HepG2 (cell line): Measurements from ENCODE around the gene SH3GL1. TPM values are rescaled to one million over a fixed set of nuclear protein-coding genes. Genes with fewer than 3 reads are reported as not detected.
A peak's percentile ranks its signal among the peaks of the same experiment; 100 is the strongest.

ENCODE experiments used
- GPN1 ChIP-seq: sonication (generic); formaldehyde crosslinking; IDR thresholded peaks from 2 replicates; pipeline ENCODE4 v1.5.1; 2020; ENCODE audit warnings: missing genetic modification reagents, borderline replicate concordance
- HCFC1 ChIP-seq: fragments of 150-350 bp; IDR thresholded peaks from 2 replicates; pipeline ENCODE4 v1.6.1; 2014; ENCODE audit warnings: low read depth, low read length
- MEIS1 ChIP-seq: sonication (generic); formaldehyde crosslinking; IDR thresholded peaks from 2 replicates; pipeline ENCODE4 v1.9.0; 2021; ENCODE audit warnings: mild to moderate bottlenecking, missing genetic modification reagents, moderate library complexity, borderline replicate concordance
- MTF1 ChIP-seq: sonication (generic); formaldehyde crosslinking; IDR thresholded peaks from 2 replicates; pipeline ENCODE4 v1.5.0; 2020; ENCODE audit warnings: missing genetic modification reagents
- RARA ChIP-seq: IDR thresholded peaks from 2 replicates; pipeline ENCODE4 v1.6.1; 2016; ENCODE audit warnings: missing genetic modification reagents, missing compliant biosample characterization
- REL ChIP-seq: sonication (generic); formaldehyde crosslinking; conservative IDR thresholded peaks from 2 replicates; pipeline ENCODE4 v1.8.0; 2022; ENCODE audit warnings: mild to moderate bottlenecking, missing genetic modification reagents, moderate library complexity
- SAP130 ChIP-seq: IDR thresholded peaks from 2 replicates; pipeline ENCODE4 v1.6.1; 2016; ENCODE audit warnings: low read depth
- SP1 ChIP-seq, 2 experiments: fragments of 450-650 bp in 1 of 2; sonication (generic) in 1 of 2; formaldehyde crosslinking in 1 of 2; IDR thresholded peaks; 2 replicates each; pipeline versions ENCODE4 v1.4.0 to v1.6.1; 2016 to 2020; ENCODE audit warnings: missing genetic modification reagents in 1 of 2
- TCF7L2 ChIP-seq: IDR thresholded peaks from 2 replicates; pipeline ENCODE4 v1.6.1; 2011; ENCODE audit warnings: mild to moderate bottlenecking, low read depth, low read length, moderate library complexity
- ZIK1 ChIP-seq: sonication (generic); formaldehyde crosslinking; IDR thresholded peaks from 2 replicates; pipeline ENCODE4 v1.5.0; 2020; ENCODE audit warnings: mild to moderate bottlenecking, low read depth, missing genetic modification reagents, borderline replicate concordance
- ZNF530 ChIP-seq: sonication (generic); formaldehyde crosslinking; IDR thresholded peaks from 2 replicates; pipeline ENCODE4 v1.5.0; 2020; ENCODE audit warnings: low read depth, mild to moderate bottlenecking, missing genetic modification reagents
- ZNF660 ChIP-seq: sonication (generic); formaldehyde crosslinking; IDR thresholded peaks from 2 replicates; pipeline ENCODE4 v1.5.1; 2020; ENCODE audit warnings: mild to moderate bottlenecking, low read depth, missing genetic modification reagents, borderline replicate concordance
- polyA plus RNA-seq, 8 experiments: library from polyadenylated mRNA; depleted of rRNA in 3 of 8; stranded (reverse) in 7 of 8; unstranded in 1 of 8; fragments of >200 nt; fragmentation: Illumina TruSeq in 4 of 8; extraction: Trizol in 4 of 8; gene quantifications; 2 replicates each; pipeline versions ENCODE4 v1.2.1 to v1.2.3, GENCODE V29; 2011 to 2016; ENCODE audit warnings: low read depth in 4 of 8, missing spikeins in 1 of 8, mixed read lengths in 1 of 8; ENCODE audit not compliant: insufficient read depth in 1 of 8
- total RNA-seq, 5 experiments: library from RNA; depleted of rRNA; stranded (reverse); fragments of >200 nt; fragmentation: Illumina TruSeq; extraction: Trizol; gene quantifications; 2 replicates each; pipeline ENCODE4 v1.2.3, GENCODE V29; 2016; ENCODE audit warnings: low read depth in 1 of 5
- TF ChIP-seq, protein P1 (sequence below): sonication (generic); IDR thresholded peaks from 2 replicates; pipeline ENCODE4 v1.6.1; 2016; ENCODE audit warnings: low read depth, borderline replicate concordance
- TF ChIP-seq, protein P2 (sequence below): sonication (generic); formaldehyde crosslinking; IDR thresholded peaks from 2 replicates; pipeline ENCODE4 v1.4.0; 2020; ENCODE audit warnings: missing genetic modification reagents, borderline replicate concordance
- TF ChIP-seq, protein P3 (sequence below): sonication (generic); formaldehyde crosslinking; IDR thresholded peaks from 2 replicates; pipeline ENCODE4 v1.4.0; 2020; ENCODE audit warnings: missing genetic modification reagents
- TF ChIP-seq, protein P4 (sequence below): sonication (generic); formaldehyde crosslinking; IDR thresholded peaks from 2 replicates; pipeline ENCODE4 v1.4.0; 2020; ENCODE audit warnings: mild to moderate bottlenecking, missing genetic modification reagents

SH3GL1 gene
- total and polyA plus RNA-seq, 2 of the 13 experiments (the other 11 are each of a cell fraction or from before 2014, with no cell fraction given): 33.0 to 45.1 TPM

DNA sequence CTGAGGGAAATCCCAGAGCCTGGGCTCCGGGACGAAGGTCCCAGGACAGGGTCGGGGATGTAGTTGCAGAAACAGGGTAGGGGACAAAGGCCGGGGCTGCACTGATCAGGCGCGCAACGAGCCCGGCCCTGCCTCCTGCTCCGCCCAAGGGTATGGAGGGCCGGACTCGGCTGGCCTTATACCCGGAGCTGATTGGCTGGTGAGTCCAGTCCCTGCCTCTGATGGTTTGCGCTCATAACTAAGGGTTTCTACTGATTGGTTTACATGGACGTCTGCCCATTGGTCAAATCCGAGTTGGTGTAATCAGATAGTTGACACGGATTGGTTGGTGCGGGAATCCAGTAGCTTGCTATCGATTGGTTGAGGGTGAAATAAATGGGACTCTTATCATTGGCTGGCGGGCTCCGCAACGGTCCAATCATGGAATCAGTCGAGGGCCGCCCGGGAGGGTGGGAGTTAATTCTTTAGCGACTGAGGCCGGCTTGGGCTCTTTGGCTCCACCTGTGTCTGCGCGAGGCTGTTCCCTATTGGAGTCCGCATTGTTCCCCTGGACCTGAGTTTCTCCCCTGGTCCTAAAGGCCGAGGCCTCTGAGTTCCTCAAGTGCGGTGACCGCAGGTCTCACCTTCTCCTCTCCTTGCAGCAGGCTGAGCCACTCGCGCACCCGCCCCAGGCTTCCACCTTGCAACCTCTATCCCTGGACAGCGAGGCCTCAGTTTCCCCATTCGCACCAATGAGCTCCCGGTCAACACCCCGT is 57.6 kb downstream of the SH3GL1 start (continued):
- TF ChIP-seq, protein P1, sequence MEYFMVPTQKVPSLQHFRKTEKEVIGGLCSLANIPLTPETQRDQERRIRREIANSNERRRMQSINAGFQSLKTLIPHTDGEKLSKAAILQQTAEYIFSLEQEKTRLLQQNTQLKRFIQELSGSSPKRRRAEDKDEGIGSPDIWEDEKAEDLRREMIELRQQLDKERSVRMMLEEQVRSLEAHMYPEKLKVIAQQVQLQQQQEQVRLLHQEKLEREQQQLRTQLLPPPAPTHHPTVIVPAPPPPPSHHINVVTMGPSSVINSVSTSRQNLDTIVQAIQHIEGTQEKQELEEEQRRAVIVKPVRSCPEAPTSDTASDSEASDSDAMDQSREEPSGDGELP: no peak
- TF ChIP-seq ZNF660 (CRISPR knock-in tag): no peak
- TF ChIP-seq, protein P2, sequence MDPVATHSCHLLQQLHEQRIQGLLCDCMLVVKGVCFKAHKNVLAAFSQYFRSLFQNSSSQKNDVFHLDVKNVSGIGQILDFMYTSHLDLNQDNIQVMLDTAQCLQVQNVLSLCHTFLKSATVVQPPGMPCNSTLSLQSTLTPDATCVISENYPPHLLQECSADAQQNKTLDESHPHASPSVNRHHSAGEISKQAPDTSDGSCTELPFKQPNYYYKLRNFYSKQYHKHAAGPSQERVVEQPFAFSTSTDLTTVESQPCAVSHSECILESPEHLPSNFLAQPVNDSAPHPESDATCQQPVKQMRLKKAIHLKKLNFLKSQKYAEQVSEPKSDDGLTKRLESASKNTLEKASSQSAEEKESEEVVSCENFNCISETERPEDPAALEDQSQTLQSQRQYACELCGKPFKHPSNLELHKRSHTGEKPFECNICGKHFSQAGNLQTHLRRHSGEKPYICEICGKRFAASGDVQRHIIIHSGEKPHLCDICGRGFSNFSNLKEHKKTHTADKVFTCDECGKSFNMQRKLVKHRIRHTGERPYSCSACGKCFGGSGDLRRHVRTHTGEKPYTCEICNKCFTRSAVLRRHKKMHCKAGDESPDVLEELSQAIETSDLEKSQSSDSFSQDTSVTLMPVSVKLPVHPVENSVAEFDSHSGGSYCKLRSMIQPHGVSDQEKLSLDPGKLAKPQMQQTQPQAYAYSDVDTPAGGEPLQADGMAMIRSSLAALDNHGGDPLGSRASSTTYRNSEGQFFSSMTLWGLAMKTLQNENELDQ (CRISPR knock-in tag): no peak
- no peak for TF ChIP-seq SP1 (IDR thresholded peaks at IDR 0.05)
- TF ChIP-seq SP1 (CRISPR knock-in tag; IDR thresholded peaks at IDR 0.05): peak; percentile 50; the same call in 1 of the 2 replicates
- no peak for TF ChIP-seq TCF7L2
- TF ChIP-seq SAP130 (CRISPR knock-in tag): peak; percentile 88
- no peak for TF ChIP-seq REL
- TF ChIP-seq HCFC1: 0 out of 2 replicates have a peak, but pooled peaks have one; percentile 23
- no peak for TF ChIP-seq GPN1 (CRISPR knock-in tag)
- TF ChIP-seq, protein P3, sequence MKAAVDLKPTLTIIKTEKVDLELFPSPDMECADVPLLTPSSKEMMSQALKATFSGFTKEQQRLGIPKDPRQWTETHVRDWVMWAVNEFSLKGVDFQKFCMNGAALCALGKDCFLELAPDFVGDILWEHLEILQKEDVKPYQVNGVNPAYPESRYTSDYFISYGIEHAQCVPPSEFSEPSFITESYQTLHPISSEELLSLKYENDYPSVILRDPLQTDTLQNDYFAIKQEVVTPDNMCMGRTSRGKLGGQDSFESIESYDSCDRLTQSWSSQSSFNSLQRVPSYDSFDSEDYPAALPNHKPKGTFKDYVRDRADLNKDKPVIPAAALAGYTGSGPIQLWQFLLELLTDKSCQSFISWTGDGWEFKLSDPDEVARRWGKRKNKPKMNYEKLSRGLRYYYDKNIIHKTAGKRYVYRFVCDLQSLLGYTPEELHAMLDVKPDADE (CRISPR knock-in tag): no peak
- peak; percentile 11; the same call in 1 of the 2 replicates for TF ChIP-seq MEIS1 (CRISPR knock-in tag)
- TF ChIP-seq RARA (CRISPR knock-in tag): peak; percentile 30; the same call in 1 of the 2 replicates
- TF ChIP-seq, protein P4, sequence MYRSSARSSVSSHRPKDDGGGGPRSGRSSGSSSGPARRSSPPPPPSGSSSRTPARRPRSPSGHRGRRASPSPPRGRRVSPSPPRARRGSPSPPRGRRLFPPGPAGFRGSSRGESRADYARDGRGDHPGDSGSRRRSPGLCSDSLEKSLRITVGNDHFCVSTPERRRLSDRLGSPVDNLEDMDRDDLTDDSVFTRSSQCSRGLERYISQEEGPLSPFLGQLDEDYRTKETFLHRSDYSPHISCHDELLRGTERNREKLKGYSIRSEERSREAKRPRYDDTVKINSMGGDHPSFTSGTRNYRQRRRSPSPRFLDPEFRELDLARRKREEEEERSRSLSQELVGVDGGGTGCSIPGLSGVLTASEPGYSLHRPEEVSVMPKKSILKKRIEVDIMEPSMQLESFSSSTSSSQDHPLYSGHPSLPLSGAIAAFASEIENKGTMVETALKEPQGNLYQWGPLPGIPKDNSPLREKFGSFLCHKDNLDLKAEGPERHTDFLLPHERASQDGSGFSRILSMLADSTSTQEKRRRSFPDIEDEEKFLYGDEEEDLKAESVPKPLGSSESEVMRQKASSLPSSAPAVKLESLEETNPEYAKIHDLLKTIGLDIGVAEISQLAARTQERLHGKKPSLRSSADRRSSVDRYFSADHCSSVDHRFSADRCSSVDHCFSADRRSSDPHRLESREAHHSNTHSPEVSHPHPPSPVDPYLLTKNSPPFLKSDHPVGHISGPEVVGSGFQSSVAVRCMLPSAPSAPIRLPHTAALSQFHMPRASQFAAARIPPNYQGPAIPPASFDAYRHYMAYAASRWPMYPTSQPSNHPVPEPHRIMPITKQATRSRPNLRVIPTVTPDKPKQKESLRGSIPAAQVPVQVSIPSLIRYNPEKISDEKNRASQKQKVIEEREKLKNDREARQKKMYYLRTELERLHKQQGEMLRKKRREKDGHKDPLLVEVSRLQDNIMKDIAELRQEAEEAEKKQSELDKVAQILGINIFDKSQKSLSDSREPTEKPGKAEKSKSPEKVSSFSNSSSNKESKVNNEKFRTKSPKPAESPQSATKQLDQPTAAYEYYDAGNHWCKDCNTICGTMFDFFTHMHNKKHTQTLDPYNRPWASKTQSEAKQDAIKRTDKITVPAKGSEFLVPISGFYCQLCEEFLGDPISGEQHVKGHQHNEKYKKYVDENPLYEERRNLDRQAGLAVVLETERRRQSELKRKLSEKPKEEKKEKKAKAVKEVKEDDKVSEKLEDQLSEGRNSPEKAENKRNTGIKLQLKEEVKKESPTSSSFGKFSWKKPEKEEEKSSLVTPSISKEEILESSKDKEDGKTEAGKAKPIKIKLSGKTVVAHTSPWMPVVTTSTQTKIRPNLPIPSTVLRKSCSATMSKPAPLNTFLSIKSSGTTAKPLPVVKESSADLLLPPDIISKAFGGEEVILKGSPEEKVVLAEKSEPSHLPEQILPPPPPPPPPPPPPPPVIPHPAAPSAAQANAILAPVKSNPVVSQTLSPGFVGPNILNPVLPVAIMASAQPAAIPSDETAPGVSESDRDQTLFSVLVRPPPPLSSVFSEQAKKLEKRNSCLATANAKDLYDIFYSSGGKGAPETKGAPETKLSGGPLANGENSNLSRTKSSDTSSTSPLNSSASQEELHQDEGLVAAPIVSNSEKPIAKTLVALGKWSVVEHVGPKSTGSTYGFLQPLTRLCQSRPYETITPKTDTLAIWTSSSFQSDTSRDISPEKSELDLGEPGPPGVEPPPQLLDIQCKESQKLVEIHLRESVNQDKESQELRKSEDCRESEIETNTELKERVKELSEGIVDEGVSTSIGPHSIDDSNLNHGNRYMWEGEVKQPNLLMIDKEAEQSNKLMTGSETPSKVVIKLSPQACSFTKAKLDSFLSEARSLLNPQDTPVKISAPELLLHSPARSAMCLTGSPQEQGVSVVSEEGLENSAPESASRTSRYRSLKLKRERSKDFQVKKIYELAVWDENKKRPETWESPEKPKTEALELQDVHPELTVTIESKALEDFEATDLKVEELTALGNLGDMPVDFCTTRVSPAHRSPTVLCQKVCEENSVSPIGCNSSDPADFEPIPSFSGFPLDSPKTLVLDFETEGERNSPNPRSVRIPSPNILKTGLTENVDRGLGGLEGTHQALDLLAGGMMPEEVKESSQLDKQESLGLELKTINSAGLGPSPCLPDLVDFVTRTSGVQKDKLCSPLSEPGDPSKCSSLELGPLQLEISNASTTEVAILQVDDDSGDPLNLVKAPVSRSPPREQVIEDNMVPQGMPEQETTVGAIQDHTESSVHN (CRISPR knock-in tag): no peak
- TF ChIP-seq MTF1 (CRISPR knock-in tag): no peak
- no peak for TF ChIP-seq ZIK1 (CRISPR knock-in tag)
- TF ChIP-seq ZNF530: peak; percentile 83; the same call in 1 of the 2 replicates
